CD4-positive, alpha-beta T cell treated with Interleukin-10 for 1 hour (primary cell): ENCODE measurements around the gene C1orf174.

ENCODE experiments used
- DNase-seq: peaks from one replicate; pipeline ENCODE4 v3.0.0-alpha.2; 2020

The C1orf174 gene

GRCh38 chr1:3893190-3893589, 6.9 kb downstream of the C1orf174 start:
- no peak for DNase-seq

DNA sequence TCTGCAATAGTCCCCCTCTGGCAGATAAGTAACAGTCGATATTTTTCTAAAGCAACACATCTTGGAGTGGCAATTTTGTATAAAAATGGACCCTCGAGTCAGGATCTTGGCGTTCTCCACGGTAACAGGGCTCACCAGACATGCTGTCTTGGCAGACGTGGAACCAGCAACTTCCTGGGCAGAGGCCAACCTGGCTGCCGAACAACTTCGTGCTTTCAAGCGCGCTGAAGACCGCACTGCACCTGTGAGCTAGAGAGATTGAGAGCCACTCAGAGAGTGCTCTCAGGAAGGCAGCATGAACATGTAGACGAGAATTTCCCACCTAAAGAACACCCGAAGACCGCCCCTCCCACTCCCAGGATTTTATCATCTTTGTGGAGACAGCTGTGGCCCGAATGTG, 7.3 kb downstream of the C1orf174 start:
- DNase-seq = no peak

DNA sequence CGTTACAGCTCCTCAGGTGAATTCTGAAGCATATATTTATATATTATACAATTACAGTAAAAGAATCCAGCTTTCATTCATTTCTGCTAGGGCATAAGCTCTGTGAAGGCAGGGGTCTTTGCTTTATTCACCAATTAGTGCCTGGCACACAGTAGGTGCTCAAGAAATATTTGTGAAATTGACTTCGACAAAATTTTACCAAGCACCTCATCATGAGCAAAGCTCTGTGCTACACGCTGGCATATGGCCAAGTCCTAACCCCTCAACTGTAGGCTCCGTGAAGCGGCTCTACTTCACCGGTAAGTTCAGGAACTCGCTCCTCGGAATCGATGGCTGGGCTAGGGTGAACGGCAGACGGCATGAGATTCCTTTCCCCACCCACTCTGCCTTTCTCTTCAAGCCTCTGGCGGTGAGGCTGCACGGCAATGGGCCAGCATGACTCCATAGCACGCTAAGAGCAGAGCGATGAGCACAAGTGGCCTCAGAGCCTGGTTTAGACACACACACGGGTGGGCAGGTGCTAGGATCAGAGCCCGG, 8.7 kb downstream of the C1orf174 start:
- DNase-seq = no peak

GRCh38 chr1:3890389-3891328, 9.4 kb downstream of the C1orf174 start:
- peak; percentile 61 for DNase-seq

DNA sequence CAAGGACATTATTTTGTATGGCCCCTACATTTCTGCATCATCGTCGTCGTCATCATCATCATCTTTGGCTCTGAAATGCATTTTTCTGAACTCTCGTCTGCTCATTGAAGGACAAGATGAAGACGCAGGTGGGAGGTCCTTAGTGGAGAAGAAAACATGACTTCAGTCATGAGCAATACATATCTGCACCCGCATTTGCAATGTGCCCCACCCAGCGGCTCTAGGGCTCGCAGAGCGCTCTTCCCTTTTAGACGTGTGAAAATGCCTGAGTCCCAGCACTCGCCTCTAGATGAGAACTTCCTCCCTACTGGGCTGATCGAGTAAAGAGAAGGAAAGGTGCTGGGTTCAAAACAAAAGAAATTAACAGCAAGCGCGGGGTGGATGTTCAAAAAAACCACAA, 10.1 kb downstream of the C1orf174 start:
- peak; percentile 51 for DNase-seq

- no peak for DNase-seq
Observed at GRCh38 chr1:3888301-3888700, 11.8 kb downstream of the C1orf174 start.

GRCh38 chr1:3886691-3887090, 13.4 kb downstream of the C1orf174 start:
- DNase-seq = no peak

DNA sequence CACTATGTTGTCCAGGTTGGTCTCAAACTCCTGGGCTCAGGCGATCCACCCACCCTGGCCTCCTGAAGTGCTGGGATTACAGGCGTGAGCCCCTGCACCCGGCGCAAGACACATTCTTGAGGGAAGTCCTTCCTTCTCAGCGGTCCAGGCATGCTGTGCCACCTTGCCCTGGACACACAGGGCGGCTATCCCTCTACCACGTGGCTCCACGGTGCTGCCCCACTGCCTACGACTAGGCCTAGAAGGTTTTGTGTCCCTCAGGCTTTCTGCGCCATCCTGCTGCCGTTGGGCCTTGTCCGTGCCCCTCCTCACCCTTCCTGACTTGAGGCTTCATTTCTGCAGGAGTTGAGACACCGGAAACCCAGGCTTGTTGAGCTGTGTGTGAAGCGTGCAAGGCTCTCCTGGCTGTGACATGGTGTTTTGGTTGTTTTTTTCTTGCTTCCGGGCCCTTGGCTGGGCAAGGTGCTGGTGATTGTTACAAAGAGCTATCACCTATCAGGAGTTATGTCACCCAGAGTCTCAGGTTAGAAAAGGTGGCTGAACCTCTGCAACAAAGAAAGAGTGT, 13.9 kb downstream of the C1orf174 start:
- DNase-seq = no peak

DNA sequence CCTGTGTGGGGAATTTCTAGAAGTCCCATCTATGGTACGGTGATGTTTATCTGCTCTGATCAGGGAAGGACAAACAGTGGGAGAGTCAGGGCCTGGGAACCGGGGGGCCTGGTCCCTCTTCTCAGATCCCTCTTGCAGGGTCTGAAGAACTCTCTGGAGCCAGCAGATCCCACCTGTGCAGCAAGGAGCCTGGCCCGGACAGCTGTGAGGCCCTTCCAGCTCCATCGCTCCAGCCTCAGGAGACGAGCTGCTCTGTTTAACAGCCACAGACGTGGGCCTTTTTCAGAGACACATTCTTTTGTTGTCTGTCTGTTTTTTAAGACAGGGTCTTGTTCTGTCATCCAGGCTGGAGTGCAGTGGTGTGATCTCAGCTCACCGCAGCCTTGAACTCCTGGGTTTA, 14.5 kb downstream of the C1orf174 start:
- DNase-seq = no peak

DNA sequence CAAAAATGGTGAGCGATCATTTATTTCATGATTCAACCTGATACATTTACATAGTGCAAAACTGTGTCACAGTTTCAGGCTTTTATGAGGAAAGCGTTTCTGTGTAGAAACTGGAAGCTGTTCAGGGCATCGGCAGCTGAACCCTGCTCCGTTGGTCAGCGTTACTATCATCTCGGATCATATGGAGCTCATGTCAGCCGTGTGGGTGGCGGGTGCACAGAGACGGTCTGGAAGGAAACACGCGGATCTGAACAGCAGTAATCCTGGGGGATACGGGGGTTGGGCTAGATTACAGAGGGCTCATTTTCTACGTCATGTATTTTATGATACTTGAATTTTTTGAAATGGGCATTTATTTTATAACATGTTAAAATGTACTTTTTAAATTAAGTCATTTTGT, 15.1 kb downstream of the C1orf174 start:
- DNase-seq = no peak

DNA sequence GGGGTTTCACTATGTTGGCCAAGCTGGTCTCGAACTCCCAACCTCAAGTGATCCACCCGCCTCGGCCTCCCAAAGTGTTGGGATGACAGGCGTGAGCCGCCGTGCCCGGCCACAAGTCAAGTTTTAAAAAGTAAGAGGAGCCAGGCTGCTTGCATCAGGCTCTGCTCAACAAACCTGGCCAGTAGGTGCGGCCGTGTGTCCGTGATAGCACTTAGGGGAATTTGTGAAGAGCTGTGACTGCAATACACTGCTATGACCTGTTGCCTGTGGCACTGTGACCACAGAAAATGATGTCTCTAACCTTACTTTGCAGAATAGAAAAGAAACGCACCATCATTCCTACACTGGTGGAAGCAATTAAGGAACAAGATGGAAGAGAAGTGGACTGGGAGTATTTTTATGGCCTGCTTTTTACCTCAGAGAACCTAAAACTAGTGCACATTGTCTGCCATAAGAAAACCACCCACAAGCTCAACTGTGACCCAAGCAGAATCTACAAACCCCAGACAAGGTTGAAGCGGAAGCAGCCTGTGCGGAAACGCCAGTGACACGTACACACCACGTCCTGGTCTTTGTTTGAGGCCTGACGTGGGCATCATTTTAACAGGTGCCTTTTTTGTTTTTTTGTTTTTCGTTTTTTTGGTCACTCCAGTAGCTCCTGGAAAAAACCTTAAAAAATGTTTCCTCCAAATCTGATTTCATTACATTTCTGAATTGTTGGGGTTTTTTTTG, 16.7 kb downstream of the C1orf174 start:
- peak; percentile 51 for DNase-seq

DNA sequence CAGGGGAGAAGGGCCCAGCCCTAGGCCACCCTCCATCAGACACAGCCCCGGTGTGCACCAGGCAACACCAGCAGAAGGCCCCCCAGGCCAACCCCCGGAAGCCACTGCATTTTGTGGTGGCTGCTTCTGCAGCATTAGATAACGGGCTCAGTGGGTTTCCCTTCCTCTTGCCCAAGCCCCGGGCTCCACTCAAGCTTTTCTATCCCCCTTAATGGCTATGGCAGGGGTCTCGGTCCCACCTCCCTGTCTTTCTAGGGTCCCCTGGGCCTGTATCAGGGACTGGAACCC, 18.9 kb downstream of the C1orf174 start:
- no peak for DNase-seq

DNA sequence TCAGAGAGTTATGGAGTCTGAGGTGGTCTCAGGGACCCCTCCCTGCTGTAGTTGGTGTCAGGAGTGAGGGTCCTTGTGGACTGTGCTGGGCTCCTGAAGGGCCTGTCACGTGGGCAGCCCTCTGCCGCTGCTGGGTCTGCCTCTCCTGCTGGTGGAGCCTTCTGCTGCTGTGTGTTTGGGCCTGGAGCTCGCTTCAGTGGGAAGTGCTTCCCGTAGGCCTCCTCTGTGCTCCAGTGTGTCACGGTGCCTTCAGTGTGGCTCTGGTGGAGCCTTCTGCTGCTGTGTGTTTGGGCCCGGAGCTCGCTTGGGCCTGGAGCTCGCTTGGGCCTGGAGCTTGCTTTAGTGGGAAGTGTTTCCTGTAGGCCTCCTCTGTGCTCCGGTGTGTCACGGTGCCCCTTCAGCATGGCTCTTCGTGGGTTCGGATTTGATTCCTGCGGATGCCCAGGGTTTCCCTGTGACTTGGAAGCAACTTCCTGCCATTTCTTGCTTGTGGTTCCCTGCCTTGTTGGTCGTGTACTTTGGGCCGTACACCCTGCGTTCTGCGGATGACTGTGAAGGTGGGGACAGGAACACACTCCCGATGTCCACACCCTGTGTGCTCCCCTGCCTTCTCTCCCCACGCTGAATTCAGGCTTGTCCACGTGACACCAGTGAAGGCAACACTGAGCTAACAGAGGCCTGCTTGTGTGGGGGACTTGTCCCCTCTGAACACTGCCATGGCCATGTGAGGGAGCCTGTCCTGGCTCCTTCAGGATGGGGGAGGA, 19.5 kb downstream of the C1orf174 start:
- no peak for DNase-seq

GRCh38 chr1:3879787-3880428, 20.2 kb downstream of the C1orf174 start:
- no peak for DNase-seq

DNA sequence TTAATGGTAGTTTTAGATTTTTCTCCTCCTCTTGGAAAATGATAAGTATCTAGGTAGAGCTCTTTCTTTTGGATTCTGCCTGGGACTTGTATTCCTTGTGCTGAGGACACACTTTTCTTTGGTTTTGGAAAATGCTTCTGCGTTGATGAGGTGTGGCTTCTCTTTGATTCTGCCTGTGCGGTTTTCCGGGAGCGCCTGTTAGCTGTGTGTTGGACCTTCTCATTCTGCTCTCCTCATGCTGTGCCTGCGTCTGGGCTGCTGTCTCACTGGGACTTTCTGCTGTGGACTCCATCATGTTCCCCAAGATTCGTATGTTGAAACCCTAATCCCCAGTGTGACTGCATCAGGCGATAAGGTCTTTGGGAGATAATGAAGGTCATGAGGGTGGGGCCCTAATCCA, 21.0 kb downstream of the C1orf174 start:
- no peak for DNase-seq

DNA sequence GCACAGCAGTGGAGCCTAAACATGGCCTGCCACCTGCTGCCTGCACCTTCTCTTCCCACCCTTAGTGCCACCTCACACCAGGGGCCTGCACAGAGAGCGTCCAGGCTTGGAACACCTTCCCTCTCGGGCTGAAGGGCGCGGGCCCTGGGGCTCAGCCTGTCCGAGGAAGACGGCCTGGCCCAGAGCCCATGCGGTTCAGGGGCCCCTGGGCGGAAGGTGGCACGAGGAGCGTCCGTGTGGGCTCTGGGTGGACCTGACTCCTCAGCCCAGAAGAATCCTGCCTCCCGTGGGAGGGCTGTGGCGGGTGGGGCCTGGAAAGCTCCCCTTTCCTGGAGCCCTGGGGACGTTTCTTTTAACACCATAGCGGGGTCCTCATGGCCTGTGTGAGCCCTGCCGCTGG, 23.4 kb downstream of the C1orf174 start:
- no peak for DNase-seq

GRCh38 chr1:3874736-3875135, 25.3 kb downstream of the C1orf174 start:
- no peak for DNase-seq

GRCh38 chr1:3872546-3872945, 27.5 kb downstream of the C1orf174 start:
- no peak for DNase-seq

GRCh38 chr1:3871451-3871805, 28.6 kb downstream of the C1orf174 start:
- no peak for DNase-seq

DNA sequence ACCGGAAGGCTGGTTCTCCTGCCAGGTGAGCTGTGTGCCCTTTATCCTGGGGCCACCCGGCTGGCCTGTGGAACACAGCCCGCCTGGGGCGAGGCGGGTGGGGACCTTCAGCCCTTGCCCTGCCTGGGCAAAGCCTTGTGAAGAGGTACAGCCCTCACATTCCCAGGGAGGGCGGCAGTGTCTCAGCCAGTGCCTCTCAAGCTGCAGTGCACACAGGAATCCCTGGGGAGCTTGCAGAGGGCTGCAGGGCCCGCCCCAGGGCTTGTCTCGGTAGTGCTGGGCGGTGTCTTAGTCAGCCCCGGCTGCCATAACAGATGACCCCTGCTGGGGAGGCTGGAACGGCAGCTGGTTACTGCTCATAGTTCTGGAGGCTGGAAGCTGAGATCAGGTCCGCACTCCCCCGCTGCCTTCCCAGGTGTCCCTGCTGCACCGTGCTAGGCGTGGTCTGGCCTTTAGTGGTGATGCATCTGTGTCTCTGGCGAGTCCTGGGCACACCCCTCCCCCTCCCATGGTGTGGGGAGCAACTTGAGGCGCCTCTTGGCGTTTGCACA, 30.2 kb downstream of the C1orf174 start:
- DNase-seq = no peak

- DNase-seq = no peak
Observed at GRCh38 chr1:3868464-3869006, 31.5 kb downstream of the C1orf174 start.

GRCh38 chr1:3865606-3866160, 34.4 kb downstream of the C1orf174 start:
- no peak for DNase-seq
